ENCODE measurements around the gene CORO6.
A peak's percentile ranks its signal among the peaks of the same experiment; 100 is the strongest.

Gene CORO6

DNA sequence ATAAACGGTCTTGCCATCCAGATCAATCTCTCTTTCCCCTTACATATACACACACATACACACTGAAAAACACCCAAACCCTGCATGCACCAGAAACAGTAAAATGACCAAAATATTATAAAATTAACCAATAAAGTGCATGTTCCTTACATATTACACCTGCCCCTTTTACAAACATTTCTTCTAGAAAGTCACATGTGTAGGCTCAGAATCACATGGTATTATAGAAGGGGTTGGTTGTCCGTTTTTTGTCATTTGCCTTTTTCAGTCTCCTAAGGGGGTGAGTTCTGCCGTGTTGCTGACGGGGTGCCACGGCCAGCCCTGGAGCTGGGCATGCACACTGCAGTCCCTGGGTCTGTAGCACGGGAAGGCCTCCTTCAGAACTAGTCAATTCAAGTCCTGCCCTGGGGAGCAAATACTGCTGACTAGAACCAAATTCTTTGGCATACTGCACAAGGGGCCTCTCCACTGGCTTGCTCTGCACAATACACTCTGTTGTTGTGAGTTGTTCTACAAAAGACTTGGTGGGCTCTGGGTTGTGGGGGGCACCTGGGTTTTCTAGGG is 8.0 kb upstream of the CORO6 start:
- no peak for DNase-seq

GRCh38 chr17:29629839-29630238 is 7.1 kb upstream of the CORO6 start:
- DNase-seq: no peak

DNA sequence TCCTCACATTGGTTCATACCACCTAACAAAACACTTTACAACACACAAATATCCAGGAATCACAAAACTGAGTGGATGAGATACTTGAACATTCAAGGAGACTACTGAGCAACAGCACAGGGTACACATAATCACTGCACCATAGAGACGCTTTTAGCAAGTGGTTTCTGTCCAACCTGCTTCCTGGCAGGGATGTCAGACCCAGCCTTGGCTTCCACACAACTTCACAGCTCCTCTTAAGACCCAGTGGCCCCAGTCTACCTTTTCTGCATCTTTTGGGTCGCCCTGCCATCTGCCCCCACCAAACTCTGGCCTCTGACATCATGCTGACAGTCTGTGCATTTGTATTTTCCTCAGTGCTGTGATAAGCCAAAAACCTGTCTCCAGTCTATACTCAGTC is 5.9 kb upstream of the CORO6 start:
- DNase-seq: peak; percentile 67

DNA sequence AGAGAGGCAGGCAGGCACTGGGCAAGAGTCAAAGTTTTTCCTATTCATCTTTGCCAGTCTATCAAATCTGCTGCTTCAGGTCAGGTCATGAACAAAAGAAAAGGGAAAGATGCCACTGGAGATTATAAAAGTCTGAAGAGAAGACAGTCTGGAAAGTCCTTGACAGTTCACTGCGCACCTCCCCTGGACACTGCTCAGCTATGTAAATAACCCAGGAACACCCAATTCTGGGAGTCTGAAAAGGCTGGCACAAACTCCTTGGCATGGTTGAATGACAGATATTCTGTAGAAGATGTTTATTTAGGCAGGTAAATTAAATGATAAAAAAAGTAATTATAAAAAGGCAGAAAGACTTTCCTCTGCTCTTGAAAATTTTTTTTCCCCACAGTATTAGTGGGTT is 5.2 kb upstream of the CORO6 start:
- no peak for DNase-seq

- DNase-seq: no peak
Observed at GRCh38 chr17:29625037-29625750, 2.5 kb upstream of the CORO6 start.

- no peak for DNase-seq
Observed at GRCh38 chr17:29624586-29624985, 1.9 kb upstream of the CORO6 start.

- DNase-seq: no peak
Observed at GRCh38 chr17:29623283-29623647, 553 bp upstream of the CORO6 start.

DNA sequence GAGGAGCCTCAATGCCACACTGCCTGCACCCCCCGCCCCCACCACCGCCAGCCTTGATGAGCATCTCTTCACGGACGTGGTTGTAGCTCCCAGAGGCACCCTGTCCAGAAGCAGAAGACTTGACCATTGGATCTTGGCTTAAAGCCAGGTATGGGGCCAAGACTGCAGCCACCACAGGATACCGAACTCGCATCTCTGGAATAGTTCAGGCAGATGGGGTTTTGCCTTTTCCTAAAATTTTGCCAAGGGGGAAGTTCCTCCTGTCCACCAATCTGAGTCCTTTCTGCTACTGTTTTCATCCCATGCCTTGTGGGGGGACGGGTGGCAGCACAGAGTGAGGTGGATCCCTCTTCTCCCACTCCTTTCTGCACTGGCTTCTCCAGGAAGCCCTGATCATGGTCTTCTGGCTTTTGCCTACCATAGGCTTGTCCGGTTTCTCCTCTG is 939 bp downstream of the CORO6 start:
- DNase-seq: no peak

DNA sequence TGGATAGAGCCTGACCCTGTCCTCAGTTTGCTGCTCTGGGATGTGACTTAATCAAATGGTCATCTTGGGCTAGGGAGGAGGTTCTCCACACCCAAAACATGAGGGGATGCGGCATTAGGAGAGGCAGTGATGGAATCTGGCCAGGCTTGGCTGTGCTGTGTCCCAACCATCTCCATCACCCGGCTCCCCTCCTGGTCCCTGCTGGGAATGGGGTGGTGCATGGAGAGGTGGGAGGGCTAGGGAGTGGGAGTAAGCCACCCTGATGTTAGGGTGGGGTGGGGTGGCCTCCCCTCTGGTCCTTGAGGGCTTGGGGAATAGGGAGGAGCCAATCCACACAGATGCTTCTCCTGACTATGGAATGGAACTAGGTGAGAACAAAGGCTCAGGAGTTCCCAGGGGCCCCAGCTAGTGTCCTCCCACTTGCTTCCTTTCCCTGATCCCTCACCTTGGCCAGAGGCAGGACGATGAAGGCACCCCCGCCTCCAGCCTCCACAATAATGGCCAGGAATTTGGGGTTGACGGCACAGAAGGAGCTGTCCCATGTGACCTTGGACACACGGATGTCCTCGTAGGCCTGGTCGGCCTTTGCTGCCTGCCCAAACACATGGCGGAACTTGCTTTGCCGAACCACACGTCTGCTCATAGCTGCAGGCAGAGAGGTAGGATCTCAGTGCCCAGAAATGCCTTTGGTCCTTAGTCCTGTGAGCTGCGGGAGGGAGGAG is 1.8 kb downstream of the CORO6 start:
- no peak for DNase-seq

- DNase-seq: no peak
Observed at GRCh38 chr17:29620271-29620670, 2.4 kb downstream of the CORO6 start.

DNA sequence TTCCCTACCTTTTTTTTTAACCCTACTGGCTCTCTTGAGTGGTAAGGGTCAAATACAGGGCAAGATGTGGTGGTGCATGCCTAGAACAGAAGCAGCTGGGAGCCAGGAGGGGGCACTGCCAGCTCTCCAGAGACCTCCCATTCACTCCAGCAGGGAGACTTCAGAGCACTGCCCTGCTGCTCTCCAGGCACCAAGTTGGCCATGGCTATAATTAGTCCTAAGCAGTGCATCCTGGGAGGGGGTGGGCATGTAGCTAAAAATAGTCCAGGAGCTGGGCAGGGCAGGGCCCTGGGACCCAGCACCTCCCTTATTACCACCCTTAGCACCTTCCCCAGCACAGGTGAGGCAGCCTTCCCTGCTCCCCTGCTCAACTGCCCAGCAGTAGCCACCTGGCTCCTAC is 3.5 kb downstream of the CORO6 start:
- no peak for DNase-seq

- no peak for DNase-seq
Observed at GRCh38 chr17:29618272-29619065, 4.2 kb downstream of the CORO6 start.

GRCh38 chr17:29617481-29618271 is 5.0 kb downstream of the CORO6 start:
- DNase-seq: peak; percentile 60

DNA sequence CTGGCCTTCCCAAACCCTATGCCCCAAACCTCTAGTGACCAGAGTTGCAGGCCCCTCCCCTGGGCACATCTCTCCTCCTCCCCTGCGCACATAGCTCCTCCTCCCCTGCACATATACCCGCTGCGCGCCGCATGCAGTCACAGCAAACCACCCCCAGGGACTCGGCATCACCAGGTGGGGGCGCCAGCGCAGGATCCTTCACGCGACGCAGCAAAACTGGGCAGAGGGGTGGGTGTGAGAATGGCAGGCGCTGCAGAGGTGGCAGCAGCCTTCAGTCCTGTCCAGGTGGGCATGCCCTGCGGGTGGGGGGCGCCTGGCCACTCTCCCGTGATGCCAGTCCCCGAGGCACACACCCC is 5.6 kb downstream of the CORO6 start:
- DNase-seq: peak; percentile 73

- no peak for DNase-seq
Observed at GRCh38 chr17:29616300-29617048, 6.2 kb downstream of the CORO6 start.

- DNase-seq: peak; percentile 28
Observed at GRCh38 chr17:29615492-29616299, 7.0 kb downstream of the CORO6 start.

- no peak for DNase-seq
Observed at GRCh38 chr17:29615048-29615385, 7.7 kb downstream of the CORO6 start.

DNA sequence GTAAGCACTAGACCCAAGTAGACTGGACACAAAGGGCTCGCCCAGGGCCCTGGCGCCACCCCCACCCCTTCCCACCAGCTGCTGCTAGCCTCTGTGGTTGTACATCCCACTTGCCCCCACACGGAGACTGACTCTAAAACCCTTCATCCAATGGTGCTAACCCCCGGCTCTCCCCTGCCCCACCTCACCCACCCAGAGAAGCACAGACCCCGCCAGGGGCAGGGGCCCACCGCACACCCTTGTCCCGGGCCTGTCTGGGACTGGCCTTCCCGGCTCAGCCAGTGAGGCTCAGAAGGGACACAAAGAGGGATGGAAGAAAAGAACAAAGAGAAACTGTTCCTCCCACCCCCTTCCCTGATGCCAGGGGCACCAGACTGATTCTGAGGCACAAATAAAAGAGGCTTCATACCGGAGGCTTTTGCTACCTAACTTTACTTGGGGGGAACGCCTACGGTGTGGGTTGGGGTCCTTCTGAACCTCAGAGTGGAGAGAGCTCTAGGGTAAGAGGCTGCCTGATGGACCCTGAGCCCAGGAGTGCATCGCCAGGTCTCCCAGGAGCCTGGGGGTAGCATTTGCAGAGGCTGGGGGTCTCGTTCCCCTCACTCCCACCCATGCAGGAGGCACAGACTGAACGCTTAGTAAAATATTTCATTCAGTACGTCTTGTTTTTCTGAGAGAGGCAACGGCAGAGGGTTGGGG is 8.2 kb downstream of the CORO6 start:
- DNase-seq: no peak

GRCh38 chr17:29613856-29614255 is 8.9 kb downstream of the CORO6 start:
- DNase-seq: no peak

- DNase-seq: no peak
Observed at GRCh38 chr17:29613352-29613837, 9.3 kb downstream of the CORO6 start.
